IPS DF 6.9 (cell line): ENCODE data around the gene EME2.

Source experiments
- DNase-seq: peaks from one replicate; pipeline ENCODE4 v3.0.0-alpha.2; 2013; ENCODE audit warnings: low read depth, low spot score
- H3K27ac ChIP-seq: one replicate; pipeline ENCODE4 v1.5.1; 2013; ENCODE audit warnings: low read length, control low read depth
- H3K27me3 ChIP-seq: 2 replicates; pipeline ENCODE4 v1.6.1; 2013; ENCODE audit warnings: mild to moderate bottlenecking, low read length; ENCODE audit not compliant: control insufficient read depth, insufficient read depth
- H3K36me3 ChIP-seq: 2 replicates; pipeline ENCODE4 v1.6.1; 2013; ENCODE audit warnings: low read length; ENCODE audit not compliant: control insufficient read depth, insufficient read depth
- H3K4me1 ChIP-seq: 2 replicates; pipeline ENCODE4 v1.6.1; 2013; ENCODE audit warnings: low read length; ENCODE audit not compliant: control insufficient read depth, insufficient read depth
- H3K4me3 ChIP-seq: 2 replicates; pipeline ENCODE4 v1.5.1; 2013; ENCODE audit warnings: mild to moderate bottlenecking, low read length
- H3K9me3 ChIP-seq: 2 replicates; pipeline ENCODE4 v1.6.1; 2013; ENCODE audit warnings: low read length, inconsistent platforms; ENCODE audit not compliant: control insufficient read depth, insufficient read depth
- WGBS: extraction: QIAGEN DNeasy Blood & Tissue Kit; methylation state at CpG from one replicate; pipeline ENCODE4 v1.1.7; 2013; ENCODE audit warnings: mixed read lengths, missing lambda C conversion rate; ENCODE audit not compliant: insufficient read length, insufficient coverage; 5-methylcytosine and 5-hydroxymethylcytosine counted together

The EME2 gene

GRCh38 chr16:1778200-1779179 is 5.9 kb downstream of the EME2 start:
- peaks cover 2% of the 10 kb centered on the region; the same call in 1 of the 2 replicates for H3K4me1 ChIP-seq
- no peak for DNase-seq
- H3K27ac ChIP-seq: no peak overlapping the region
- no peak overlapping the region for H3K4me3 ChIP-seq
- H3K9me3 ChIP-seq: no peaks in the 10 kb centered on the region
- no peaks in the 10 kb centered on the region for H3K27me3 ChIP-seq
- no CpG with 5 or more reads among the region's 34 CpGs for WGBS
- peaks cover 27% of the 10 kb centered on the region for H3K36me3 ChIP-seq

- Histone ChIP-seq H3K27me3 (no peaks in the 10 kb centered on the region), H3K9me3 (no peaks in the 10 kb centered on the region), H3K4me3 (no peak overlapping the region), H3K36me3 (peaks cover 27% of the 10 kb centered on the region), H3K27ac (no peak overlapping the region), H3K4me1 (no peaks in the 10 kb centered on the region; the same call in 1 of the 2 replicates)
- WGBS: no CpG with 5 or more reads among the region's 8 CpGs
- DNase-seq: no peak
Observed at GRCh38 chr16:1779234-1779701, 6.7 kb downstream of the EME2 start.

- H3K36me3 ChIP-seq: peaks cover 26% of the 10 kb centered on the region
- no peak overlapping the region for H3K27ac ChIP-seq
- WGBS: no CpG with 5 or more reads among the region's 27 CpGs
- H3K4me1 ChIP-seq: no peaks in the 10 kb centered on the region
- no peaks in the 10 kb centered on the region for H3K27me3 ChIP-seq
- no peak for DNase-seq
- no peaks in the 10 kb centered on the region for H3K9me3 ChIP-seq
- no peak overlapping the region for H3K4me3 ChIP-seq
Observed at GRCh38 chr16:1779741-1780676, 7.4 kb downstream of the EME2 start.

- no CpG with 5 or more reads among the region's 6 CpGs for WGBS
- no peak overlapping the region for H3K4me3 ChIP-seq
- H3K27me3 ChIP-seq: no peaks in the 10 kb centered on the region
- peaks cover 23% of the 10 kb centered on the region for H3K36me3 ChIP-seq
- DNase-seq: no peak
- H3K27ac ChIP-seq: no peak overlapping the region
- H3K4me1 ChIP-seq: no peaks in the 10 kb centered on the region
- H3K9me3 ChIP-seq: no peaks in the 10 kb centered on the region
Observed at GRCh38 chr16:1780677-1781072, 8.1 kb downstream of the EME2 start.

- Histone ChIP-seq H3K27ac (no peak overlapping the region), H3K4me3 (peak overlapping the region; percentile 92; the same call in 1 of the 2 replicates), H3K4me1 (no peaks in the 10 kb centered on the region), H3K27me3 (no peaks in the 10 kb centered on the region), H3K9me3 (no peaks in the 10 kb centered on the region), H3K36me3 (peaks cover 20% of the 10 kb centered on the region)
- DNase-seq: no peak
- no CpG with 5 or more reads among the region's 20 CpGs for WGBS
Observed at GRCh38 chr16:1781254-1781653, 8.6 kb downstream of the EME2 start.

GRCh38 chr16:1781758-1782407 is 9.3 kb downstream of the EME2 start:
- no peak overlapping the region for H3K27ac ChIP-seq
- peak overlapping the region; percentile 92 for H3K4me3 ChIP-seq
- H3K27me3 ChIP-seq: no peaks in the 10 kb centered on the region
- H3K9me3 ChIP-seq: no peaks in the 10 kb centered on the region
- no peaks in the 10 kb centered on the region for H3K4me1 ChIP-seq
- WGBS: no CpG with 5 or more reads among the region's 70 CpGs
- no peak for DNase-seq
- H3K36me3 ChIP-seq: peaks cover 26% of the 10 kb centered on the region

GRCh38 chr16:1782408-1783264 is 10.0 kb downstream of the EME2 start, which contains the start of the genes NUBP2 and SPSB3:
TSS of gene NUBP2 (plus strand) at chr16:1782960. CDS start at chr16:1783021, 61 bp downstream.
TSS of gene SPSB3 (minus strand) at chr16:1782571. CDS start at chr16:1781483, 1,088 bp downstream.
- DNase-seq: peak; percentile 100
- Histone ChIP-seq H3K27me3 (no peaks in the 10 kb centered on the region), H3K27ac (no peak within 1 kb of the TSS), H3K9me3 (no peaks in the 10 kb centered on the region), H3K36me3 (peaks cover 22% of the 10 kb centered on the region), H3K4me1 (no peaks in the 10 kb centered on the region), H3K4me3 (peak within 1 kb of the TSS; percentile 92)
- WGBS: no CpG with 5 or more reads among the region's 102 CpGs

GRCh38 chr16:1784977-1785845 is 12.6 kb downstream of the EME2 start:
- peaks cover 28% of the 10 kb centered on the region for H3K36me3 ChIP-seq
- no peaks in the 10 kb centered on the region for H3K9me3 ChIP-seq
- no CpG with 5 or more reads among the region's 26 CpGs for WGBS
- no peaks in the 10 kb centered on the region for H3K27me3 ChIP-seq
- H3K27ac ChIP-seq: no peak overlapping the region
- no peak for DNase-seq
- no peaks in the 10 kb centered on the region for H3K4me1 ChIP-seq
- H3K4me3 ChIP-seq: no peak overlapping the region

GRCh38 chr16:1785846-1786170 is 13.2 kb downstream of the EME2 start:
- DNase-seq: no peak
- no peak overlapping the region for H3K27ac ChIP-seq
- H3K36me3 ChIP-seq: peaks cover 31% of the 10 kb centered on the region
- no peak overlapping the region for H3K4me3 ChIP-seq
- H3K27me3 ChIP-seq: no peaks in the 10 kb centered on the region
- no peaks in the 10 kb centered on the region for H3K9me3 ChIP-seq
- WGBS: no CpG with 5 or more reads among the region's 14 CpGs
- no peaks in the 10 kb centered on the region for H3K4me1 ChIP-seq
